Posterior cingulate gyrus (tissue), 11 donors: Measurements from ENCODE around the gene PDZRN4.
"Not testable (repeated sequence)": the region's sequence is repeated elsewhere in the genome, so short reads cannot be mapped to it uniquely, and the experiment has no call there.

Source experiments
- DNase-seq, 10 donors: peaks; one replicate each; pipeline versions ENCODE4 v3.0.0 to v3.0.0-alpha.2; 2020 to 2021; ENCODE audit warnings: mixed read lengths in 3 of 10
- intact Hi-C: fragments of 100-400 bp; cut with DNase I; formaldehyde crosslinking; loops from one replicate; pipeline ENCODE4 v1.15.1; 2023

PDZRN4 gene

GRCh38 chr12:41277100-41277945 lies 89.2 kb downstream of the PDZRN4 start:
- peak in 5 of 10 donors; percentile 7 to 57 (median 28) for DNase-seq
- intact Hi-C loops: loop anchor here (1.0 to 10.0 kb wide), 4 partner anchors 157 to 827 kb away; no protein-coding TSS in a partner anchor

- intact Hi-C loops: loop anchor here (1.0 to 10.0 kb wide), 4 partner anchors 157 to 827 kb away; no protein-coding TSS in a partner anchor
- no peak for DNase-seq
These were observed 89.8 kb downstream of the PDZRN4 start for GRCh38 chr12:41277946-41278267.

- intact Hi-C loops: not testable (repeated sequence)
- DNase-seq: peak in 1 of 10 donors; percentile 62
These were observed 92.4 kb downstream of the PDZRN4 start for GRCh38 chr12:41280341-41281095.

GRCh38 chr12:41285470-41285869 lies 97.3 kb downstream of the PDZRN4 start:
- intact Hi-C loops, DNase-seq: not testable (repeated sequence)

GRCh38 chr12:41286426-41286825 lies 98.3 kb downstream of the PDZRN4 start:
- no peak for DNase-seq
- intact Hi-C loops: no loop called here

- intact Hi-C loops: no loop called here
- DNase-seq: no peak
These were observed 99.5 kb downstream of the PDZRN4 start for GRCh38 chr12:41287500-41288141.

- no peak for DNase-seq
- intact Hi-C loops: no loop called here
These were observed 100.2 kb downstream of the PDZRN4 start for GRCh38 chr12:41288142-41288811.

- DNase-seq: no peak
- intact Hi-C loops: no loop called here
These were observed 101.4 kb downstream of the PDZRN4 start for GRCh38 chr12:41289501-41289900.

GRCh38 chr12:41293011-41293410 lies 104.9 kb downstream of the PDZRN4 start:
- no peak for DNase-seq
- intact Hi-C loops: no loop called here

GRCh38 chr12:41293461-41293860 lies 105.3 kb downstream of the PDZRN4 start:
- DNase-seq: no peak
- intact Hi-C loops: no loop called here

GRCh38 chr12:41302979-41303403 lies 114.9 kb downstream of the PDZRN4 start:
- intact Hi-C loops: no loop called here
- DNase-seq: no peak

- DNase-seq: no peak
- intact Hi-C loops: no loop called here
These were observed 116.4 kb downstream of the PDZRN4 start for GRCh38 chr12:41304526-41304925.

- intact Hi-C loops: no loop called here
- no peak for DNase-seq
These were observed 122.2 kb downstream of the PDZRN4 start for GRCh38 chr12:41310367-41310766.

- no peak for DNase-seq
- intact Hi-C loops: no loop called here
These were observed 123.8 kb downstream of the PDZRN4 start for GRCh38 chr12:41311883-41312282.

- DNase-seq: peak in 1 of 10 donors; percentile 43
- intact Hi-C loops: not testable (repeated sequence)
These were observed 124.3 kb downstream of the PDZRN4 start for GRCh38 chr12:41312451-41312850.

GRCh38 chr12:41325336-41325735 lies 137.2 kb downstream of the PDZRN4 start:
- intact Hi-C loops: no loop called here
- no peak for DNase-seq

- intact Hi-C loops: no loop called here
- no peak for DNase-seq
These were observed 139.2 kb downstream of the PDZRN4 start for GRCh38 chr12:41327096-41327895.

GRCh38 chr12:41333974-41334373 lies 145.9 kb downstream of the PDZRN4 start:
- DNase-seq: no peak
- intact Hi-C loops: no loop called here

GRCh38 chr12:41334390-41334789 lies 146.3 kb downstream of the PDZRN4 start:
- DNase-seq: no peak
- intact Hi-C loops: no loop called here

GRCh38 chr12:41336041-41336549 lies 148.0 kb downstream of the PDZRN4 start:
- DNase-seq: no peak
- intact Hi-C loops: no loop called here
